KOPT-K1 (cell line): Measurements from ENCODE around the gene SLC38A10.

ENCODE experiments used
- H3K27ac ChIP-seq: fragments of 200-600 bp; sonication (generic); 2 replicates; pipeline ENCODE4 v1.5.1; 2016; ENCODE audit warnings: antibody characterized with exemption, mild to moderate bottlenecking, low read depth, low read length; ENCODE audit not compliant: poor library complexity, severe bottlenecking
- H3K36me3 ChIP-seq: fragments of 200-600 bp; sonication (generic); 2 replicates; pipeline ENCODE4 v1.5.1; 2017; ENCODE audit warnings: antibody characterized with exemption, mild to moderate bottlenecking, low read length, moderate library complexity; ENCODE audit not compliant: insufficient read depth
- H3K9me3 ChIP-seq: fragments of 200-600 bp; sonication (generic); 2 replicates; pipeline ENCODE4 v1.5.1; 2017; ENCODE audit warnings: antibody characterized with exemption, low read length, mild to moderate bottlenecking; ENCODE audit not compliant: insufficient read depth, poor library complexity, severe bottlenecking

The SLC38A10 gene

DNA sequence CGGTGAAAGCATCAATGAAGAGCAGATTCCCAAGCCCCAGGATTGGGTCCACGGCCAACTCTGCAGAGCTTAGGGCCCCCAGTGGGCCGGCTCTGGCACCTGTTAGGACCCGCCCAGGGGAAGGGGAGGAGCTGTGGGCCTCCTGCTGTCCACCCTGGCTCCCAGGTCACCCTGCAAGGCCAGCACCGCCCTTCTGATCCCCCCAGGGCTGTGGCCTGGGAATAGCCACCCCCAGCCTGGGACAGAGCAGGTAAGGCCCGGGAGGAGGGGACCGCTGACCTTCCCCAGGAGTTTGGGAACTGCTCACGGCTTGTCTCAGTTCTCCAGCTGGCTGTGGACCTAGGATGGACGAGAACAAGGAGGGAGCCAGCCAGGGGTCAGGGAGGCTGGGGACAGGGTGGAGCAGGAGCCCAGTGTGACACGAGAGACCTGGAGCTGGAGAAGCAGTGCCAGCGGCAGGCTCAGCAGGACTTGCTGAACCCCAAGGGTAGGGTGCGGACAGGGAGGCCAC lies 39.3 kb upstream of the SLC38A10 start:
- H3K36me3 ChIP-seq = no peaks in the 10 kb centered on the region
- H3K27ac ChIP-seq = no peak overlapping the region
- no peaks in the 10 kb centered on the region for H3K9me3 ChIP-seq

DNA sequence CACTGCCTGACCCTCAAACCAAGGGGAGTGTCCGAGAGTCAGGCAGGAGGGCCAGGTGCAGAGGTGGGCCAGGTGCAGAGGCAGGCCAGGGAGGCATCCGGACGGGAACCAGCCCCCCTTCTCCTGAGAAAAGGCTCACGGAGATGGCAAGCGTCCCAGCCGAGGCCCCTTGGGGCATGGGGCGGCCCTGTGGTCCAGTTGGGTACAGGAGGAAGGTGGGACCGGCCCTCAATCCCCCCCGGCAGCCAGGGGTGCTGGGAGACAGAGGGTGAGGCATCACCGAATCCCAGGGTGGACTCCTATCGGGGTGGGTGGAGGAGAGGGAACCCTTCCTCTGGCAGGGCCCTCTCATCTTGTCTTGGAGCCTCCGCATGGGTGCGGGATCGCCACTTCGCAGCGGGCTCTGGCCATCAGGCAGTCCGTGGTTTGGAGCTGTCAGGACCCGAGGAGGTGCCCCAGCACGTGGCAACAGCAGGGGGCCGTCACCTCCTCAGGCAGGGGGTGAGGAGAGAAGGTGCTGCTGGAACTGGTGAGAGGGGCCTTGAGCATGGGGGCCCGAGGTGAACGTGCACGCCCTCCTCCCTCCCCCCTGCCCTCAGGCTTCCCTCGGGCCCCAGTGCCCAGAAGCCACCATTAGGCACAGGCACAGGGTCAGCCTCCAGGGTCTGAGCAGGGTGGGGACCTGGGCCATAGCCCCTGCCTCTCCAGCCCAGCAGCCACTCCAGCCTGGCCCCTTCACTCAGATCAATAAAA lies 38.7 kb upstream of the SLC38A10 start:
- no peak overlapping the region for H3K27ac ChIP-seq
- no peaks in the 10 kb centered on the region for H3K36me3 ChIP-seq
- no peaks in the 10 kb centered on the region for H3K9me3 ChIP-seq

DNA sequence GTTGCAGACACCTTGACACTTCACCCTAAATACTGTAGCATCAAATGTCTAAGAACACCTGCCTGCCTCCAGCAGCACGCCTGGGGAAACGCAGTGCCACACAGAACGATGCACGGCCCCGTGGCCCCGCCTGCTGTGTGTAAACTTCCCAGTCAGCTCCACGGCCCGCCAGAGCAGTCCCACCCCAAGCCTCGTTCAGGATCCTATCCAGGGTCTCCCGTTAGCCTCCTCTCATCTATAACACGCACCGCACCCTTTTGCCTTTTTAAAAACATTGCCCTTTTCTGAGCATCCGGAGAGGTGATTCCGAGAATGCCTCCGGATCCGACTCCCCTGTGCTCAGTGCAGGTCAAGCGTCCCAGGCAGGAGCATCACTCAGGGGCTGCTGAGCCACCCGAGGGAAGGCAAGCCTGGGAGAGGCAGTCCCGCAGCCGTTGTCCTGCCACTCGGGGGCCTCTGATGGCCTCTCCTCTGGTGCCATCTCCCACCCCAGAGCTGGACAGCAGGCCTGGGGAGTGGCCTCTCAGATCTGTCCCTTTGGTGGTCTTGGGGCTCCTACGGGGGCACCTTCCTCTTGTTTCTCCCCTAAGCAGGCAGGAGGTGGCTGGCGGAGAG lies 37.9 kb upstream of the SLC38A10 start:
- H3K27ac ChIP-seq = no peak overlapping the region
- no peaks in the 10 kb centered on the region for H3K36me3 ChIP-seq
- no peaks in the 10 kb centered on the region for H3K9me3 ChIP-seq

DNA sequence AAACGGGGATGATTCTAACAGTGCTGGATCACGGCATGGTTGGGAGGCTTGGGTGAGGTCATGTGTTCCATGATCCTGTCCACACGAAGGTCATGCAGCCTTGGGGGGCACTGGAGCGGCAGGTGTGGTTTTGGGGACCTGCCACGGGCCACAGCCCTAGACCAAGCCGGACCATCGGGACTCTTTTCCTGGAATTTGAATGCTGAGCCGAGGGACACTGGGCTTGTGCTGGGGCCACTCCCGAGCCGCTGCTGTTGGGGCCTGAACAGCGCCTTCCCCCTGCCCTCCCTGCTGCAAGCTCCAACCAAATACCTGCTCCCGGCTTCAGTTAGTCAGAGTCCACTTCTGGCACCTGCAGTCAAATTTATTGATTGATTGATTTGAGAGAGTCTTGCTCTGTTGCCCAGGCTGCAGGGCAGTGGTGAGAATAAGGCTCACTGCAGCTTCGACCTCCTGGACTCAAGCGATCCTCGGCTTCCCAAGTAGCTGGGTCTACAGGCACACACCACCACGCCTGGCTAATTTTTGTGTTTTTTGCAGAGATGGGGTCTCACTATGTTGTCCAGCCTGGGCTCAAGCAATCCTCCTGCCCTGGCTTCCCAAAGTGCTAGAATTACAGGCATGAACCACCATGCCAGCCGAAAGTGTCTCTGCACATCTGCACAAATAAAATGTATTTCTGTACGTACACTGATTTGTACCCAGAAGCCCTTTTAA lies 37.2 kb upstream of the SLC38A10 start:
- Histone ChIP-seq H3K27ac (no peak overlapping the region), H3K36me3 (no peaks in the 10 kb centered on the region), H3K9me3 (no peaks in the 10 kb centered on the region)

DNA sequence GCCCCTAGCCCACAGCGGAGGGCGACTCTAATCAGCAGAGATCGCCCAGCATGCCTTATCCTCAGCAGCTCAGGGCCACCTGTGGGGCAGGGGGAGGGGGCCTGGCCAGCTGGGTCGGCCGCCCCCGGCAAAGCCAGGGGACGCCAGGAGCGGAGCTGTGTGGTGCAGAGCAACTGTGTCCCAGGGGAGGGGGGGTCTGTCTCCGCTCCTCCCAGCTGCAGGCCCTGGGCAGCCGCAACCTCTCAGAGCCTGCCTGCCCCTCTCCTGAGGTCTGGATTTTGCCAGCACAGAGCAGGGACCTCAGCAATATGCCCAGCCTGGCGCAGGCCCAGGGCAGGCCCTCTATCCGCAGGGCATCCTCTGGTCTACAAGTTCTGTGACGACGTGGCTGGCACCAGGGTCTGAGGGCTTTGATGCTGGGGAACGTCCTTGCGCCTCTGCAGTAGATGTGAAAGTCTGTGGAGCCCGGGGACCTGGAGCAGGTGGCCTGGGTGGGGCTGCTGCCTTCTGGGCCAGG lies 36.5 kb upstream of the SLC38A10 start:
- no peaks in the 10 kb centered on the region for H3K9me3 ChIP-seq
- H3K36me3 ChIP-seq = no peaks in the 10 kb centered on the region
- no peak overlapping the region for H3K27ac ChIP-seq

DNA sequence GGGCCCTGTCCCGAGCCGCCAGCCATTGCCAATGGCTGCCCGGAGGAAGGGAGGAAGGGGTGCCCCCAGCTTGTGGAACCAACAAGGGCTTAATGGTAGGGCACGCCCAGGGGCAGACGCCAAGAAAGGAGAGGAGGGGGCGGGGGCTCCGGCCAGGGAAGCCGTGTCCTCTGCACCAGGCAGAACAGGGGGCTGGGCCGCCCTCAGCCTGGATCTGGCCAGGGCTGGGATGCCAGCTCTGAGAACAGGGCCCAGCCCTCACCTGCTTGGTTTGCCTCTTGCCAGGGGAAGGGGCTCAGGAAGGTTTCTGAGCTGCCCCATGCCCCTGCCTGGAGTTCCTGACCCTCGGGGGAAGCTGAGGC lies 35.8 kb upstream of the SLC38A10 start:
- Histone ChIP-seq H3K27ac (no peak overlapping the region), H3K9me3 (no peaks in the 10 kb centered on the region), H3K36me3 (no peaks in the 10 kb centered on the region)

DNA sequence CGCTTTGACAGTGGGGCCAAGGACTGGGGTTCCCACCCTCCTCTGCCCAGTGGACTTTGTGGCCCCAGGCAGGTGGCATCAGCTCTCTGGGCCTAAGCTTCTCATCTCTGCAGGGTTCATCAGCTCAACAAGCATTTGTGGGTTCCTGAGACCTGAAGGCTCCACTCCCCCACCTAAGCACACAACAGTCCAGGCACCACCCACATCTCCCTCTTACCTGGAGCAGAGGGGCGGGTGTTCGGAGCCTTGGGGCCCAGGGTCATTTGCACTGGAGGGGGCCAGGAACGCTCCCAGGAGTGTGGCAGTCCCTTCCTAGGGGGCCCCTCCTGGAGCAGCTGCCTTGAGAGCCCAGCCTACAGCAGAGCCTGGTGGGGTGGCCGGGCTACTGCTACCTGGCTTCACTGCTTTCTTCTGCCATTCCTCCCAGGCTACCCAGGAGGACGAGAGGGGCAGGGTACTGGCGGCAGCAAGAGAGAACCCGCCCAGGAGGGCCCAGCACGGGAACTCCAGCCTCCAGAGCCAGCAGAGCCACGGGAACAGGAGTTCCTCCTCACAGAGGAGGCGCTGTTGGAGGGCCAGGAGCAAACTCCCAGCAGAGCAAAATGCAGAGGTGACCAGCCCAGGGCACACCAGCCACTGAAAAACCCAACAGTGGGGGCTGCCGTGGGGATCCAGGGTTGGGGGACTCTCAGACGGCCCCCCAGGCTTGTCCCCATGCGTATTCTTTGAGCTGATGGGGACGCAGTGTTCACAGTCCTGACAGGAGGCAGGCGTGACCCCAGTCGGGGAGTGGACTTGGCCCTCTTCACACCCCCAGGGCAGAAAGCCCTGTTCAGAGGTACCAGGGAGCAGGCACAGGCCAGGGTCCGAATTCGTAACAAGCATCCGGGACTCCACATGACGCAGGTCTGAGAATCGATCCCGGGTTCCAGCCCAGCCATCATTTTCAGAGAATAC lies 35.1 kb upstream of the SLC38A10 start:
- H3K9me3 ChIP-seq = no peaks in the 10 kb centered on the region
- no peak overlapping the region for H3K27ac ChIP-seq
- H3K36me3 ChIP-seq = no peaks in the 10 kb centered on the region

DNA sequence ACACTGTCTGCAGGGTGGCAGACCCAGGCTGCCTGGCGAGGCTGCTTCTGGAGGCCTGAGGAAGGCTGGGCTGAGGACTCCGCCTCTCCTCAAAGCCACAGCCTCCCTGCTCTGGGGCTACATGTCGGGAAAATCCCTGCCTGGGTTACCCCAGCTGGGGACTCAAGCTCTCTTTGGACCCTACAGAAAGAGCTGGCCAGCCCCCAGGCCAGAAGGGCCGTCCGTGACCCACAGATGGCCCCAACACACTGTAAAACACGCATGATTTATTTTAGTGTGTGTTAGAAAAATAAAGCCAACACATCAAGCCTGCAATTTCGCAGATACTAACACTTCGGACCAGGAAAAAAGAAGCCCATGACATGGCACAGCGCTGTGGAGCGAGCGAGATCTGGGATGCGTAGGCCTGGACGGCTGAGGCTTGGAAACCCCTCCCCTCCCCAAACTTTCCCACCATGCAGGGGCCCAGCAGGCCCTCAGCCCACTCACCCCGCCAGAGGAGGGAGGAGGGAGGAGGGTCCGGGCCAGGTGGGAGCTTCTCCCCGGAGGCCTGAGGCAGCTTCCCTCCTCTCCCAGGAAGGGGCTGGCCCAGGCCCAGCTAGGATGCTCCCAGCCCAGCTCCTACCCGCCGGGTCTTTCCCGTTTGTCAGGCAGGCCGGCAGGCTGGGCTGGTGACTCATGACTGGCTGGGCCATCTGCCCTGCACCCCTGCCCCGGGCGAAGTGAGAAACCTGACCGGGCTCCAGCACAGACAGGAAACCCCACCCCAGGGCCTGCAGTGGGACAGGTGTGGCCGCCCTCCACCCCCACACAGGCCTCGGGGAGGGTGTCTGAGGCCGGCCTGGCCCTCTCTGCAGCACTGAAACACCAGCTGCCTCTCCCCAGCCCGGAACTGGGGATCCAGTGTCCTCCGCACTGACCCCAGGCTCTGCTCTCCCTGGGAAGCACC lies 34.1 kb upstream of the SLC38A10 start:
- H3K27ac ChIP-seq = no peak overlapping the region

DNA sequence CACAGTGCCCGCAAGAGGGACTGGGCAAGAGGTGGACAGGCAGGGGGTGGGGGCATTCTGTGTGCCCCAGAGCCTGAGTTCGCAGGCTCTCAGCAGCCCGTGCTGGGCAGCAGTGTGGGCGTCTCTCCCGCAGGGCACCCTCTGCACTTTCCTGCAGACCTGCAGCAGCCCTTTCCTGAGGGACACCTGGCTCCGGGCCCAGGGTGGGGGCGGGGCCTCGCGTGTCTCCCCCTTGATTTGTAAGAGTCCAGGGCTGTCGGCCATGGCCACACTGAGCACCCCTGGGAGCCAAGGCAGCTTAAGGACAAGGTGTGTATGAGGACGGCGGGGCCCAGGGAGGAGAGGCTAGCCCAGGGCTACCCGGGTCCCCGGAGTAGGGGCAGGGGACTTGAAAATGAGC lies 33.4 kb upstream of the SLC38A10 start:
- Histone ChIP-seq H3K36me3 (no peaks in the 10 kb centered on the region), H3K27ac (no peak overlapping the region), H3K9me3 (no peaks in the 10 kb centered on the region)

More for the DNA sequence above, 34.1 kb upstream of the SLC38A10 start:
- Histone ChIP-seq H3K9me3 (no peaks in the 10 kb centered on the region), H3K36me3 (no peaks in the 10 kb centered on the region)

DNA sequence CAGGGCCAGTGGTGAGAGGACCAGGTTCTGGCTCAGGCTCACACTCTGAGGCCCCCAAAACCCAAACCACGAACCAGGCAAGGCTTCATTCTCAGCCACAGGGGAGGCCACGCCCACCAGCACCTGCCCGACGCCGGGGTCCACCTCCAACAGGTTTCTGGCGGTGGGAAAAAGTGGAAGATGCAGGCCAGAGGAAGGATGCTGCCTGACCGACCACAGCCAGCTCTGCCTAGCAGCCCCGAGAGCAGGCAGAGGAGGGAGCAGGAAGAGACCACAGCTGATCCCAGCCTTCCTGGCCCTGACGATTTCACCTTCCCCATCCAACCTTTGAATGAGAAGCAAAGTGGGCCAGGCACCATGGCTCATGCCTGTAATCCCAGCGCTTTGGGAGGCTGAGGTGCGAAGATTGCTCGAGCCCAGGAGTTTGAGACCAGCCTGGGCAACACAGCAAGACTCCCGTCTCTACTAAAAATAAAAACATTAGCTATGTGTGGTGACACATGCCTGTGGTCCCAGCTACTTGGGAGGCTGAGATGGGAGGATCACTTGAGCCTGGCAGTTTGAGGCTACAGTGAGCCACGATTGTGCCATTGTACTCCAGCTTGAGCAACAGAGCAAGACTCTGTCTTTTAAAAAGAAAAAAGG lies 30.7 kb upstream of the SLC38A10 start:
- H3K9me3 ChIP-seq = no peaks in the 10 kb centered on the region
- no peaks in the 10 kb centered on the region for H3K36me3 ChIP-seq
- no peak overlapping the region for H3K27ac ChIP-seq

DNA sequence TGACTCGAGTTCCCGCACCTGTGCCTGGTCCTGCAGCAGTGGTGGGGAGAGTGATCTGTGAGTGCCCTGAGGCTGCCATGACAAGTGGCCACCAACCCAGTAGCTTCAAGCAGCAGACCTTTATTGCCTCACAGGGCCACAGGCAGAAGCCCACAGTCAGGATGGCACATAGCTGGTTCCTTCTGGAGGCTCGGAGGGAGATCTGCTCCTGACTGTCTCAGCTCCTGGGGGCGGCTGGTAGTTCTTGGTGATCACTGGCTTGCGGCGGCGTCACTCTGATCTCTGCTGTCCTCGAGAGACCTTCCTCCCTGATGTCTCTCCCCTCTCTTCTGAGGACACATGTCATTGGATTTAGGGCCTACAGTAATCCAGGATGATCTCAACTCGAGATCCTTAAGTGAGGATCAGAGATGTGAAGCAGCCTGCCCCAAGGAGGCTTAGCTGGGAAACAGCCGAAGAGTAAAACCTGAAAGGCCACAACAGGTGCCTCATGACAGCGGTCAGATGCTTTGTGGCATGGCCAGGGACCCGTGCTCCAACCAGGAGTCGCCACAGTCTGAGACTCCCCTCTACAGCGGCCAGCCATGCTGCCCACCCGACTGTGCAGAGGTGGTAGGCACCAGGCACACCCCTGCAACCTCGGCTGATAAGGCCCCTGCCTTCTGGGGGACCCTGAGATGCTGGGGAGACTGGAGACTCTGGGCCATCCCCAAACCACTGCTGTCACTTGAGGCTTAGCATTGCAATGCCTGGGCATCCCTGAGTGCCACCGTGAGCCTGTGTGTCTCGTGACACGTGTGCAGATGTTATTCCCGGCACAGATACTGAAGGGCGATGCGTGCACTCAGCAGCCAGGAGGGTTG lies 30.0 kb upstream of the SLC38A10 start:
- Histone ChIP-seq H3K27ac (no peak overlapping the region), H3K9me3 (no peaks in the 10 kb centered on the region), H3K36me3 (no peaks in the 10 kb centered on the region)

DNA sequence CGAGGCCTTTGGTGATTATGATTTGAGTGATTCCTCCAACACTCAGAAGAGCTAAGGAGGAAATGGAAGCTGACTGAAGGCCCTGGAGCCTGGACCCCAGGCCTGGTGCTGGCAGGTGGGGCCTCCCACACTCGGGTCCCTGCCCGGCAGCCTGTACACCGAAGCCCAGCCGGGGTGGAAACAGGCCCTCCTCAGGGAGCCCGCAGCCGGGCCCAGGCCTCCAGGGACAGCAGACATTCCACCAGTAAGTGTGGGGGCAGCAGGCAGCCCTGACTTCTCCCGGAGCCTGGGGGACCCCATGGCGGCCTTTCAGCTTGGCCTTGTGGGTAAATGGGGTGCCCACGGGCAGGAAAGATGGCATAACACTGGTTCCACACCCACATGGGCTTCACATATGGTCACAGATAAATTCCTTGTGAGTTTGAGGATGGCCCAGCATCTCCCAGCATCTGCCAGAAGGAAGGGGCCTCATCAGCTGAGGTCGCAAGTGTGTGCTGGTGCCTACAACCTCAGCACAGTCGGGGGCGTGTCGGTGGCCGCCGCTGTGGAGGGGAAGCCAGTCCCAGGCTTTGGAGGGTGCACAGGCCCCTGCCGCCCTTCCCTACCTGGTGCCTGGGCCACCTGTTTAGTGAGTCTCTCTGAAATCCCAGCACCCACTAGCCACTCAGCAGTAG lies 29.2 kb upstream of the SLC38A10 start:
- Histone ChIP-seq H3K36me3 (no peaks in the 10 kb centered on the region), H3K27ac (no peak overlapping the region), H3K9me3 (no peaks in the 10 kb centered on the region)
